ENCODE measurements around the gene STOM. TPM values are rescaled to one million over a fixed set of nuclear protein-coding genes. Genes with fewer than 3 reads are reported as not detected.

The STOM gene
- total and polyA plus RNA-seq, 3 donors from 2014 or later, result 49.7 to 82.3 (median 53.6) TPM

DNA sequence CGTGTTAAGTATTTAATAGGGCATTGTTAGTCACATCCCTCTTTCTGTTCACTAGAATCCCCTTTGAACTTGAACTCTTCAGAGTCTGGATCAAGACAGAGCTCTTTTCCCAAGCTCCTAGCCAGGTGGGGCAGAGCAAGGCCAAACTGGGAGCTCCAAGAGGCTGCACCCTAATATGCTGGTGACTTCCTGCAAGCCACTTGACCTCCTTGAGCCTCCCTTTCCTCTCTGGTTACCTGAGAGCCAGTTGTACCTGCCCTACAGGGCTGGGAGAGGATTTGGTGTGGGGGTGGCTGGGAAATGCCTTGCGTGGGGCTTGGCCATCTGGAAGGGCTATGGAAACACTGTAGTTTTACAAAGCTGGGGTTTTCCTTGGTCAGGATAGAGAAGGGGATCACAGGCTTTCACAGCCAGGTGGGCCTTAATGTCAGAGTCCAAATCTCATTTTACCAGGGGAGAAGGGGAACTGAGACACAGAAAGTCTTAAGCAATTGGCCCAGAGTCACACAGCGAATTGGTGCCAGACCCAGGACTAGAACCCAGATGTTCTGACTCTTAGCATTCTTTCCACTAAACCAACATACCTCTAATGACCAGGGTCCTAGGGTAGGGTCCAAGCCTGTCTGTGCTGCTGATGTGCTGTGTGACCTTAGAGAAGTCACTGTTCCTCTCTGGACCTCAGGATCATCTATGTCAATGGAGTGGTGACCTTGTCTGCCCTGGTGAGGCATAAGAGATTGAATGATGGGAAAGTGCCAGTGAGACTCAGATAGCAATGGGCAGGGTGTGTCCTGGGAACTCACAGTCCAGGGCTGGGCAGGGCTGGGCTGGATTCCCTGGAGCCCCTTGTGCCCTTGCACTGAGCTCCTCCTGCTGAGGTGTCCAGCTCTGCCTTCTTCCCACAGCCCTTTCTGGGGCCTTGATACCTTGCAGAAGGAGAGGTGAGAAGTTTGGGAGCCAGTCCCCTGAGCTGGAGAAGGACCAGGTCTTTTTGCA, 66.3 kb downstream of the STOM start:
- DNase-seq, result no peak
- 83 to 84% methylated on average over 2 to 3 of the region's 3 CpGs for WGBS, 2 donors
- Histone ChIP-seq H3K27me3 (no peaks in the 10 kb centered on the region), H3K9me3 (no peaks in the 10 kb centered on the region), H3K27ac (peak overlapping the region in 1 of 2 donors; percentile 23), H3K36me3 (ENCODE audit: low read depth, missing control alignments) (no peaks in the 10 kb centered on the region), H3K4me3 (no peak overlapping the region), H3K4me1 (peaks cover 22% of the 10 kb centered on the region)
- TF ChIP-seq, protein P1, sequence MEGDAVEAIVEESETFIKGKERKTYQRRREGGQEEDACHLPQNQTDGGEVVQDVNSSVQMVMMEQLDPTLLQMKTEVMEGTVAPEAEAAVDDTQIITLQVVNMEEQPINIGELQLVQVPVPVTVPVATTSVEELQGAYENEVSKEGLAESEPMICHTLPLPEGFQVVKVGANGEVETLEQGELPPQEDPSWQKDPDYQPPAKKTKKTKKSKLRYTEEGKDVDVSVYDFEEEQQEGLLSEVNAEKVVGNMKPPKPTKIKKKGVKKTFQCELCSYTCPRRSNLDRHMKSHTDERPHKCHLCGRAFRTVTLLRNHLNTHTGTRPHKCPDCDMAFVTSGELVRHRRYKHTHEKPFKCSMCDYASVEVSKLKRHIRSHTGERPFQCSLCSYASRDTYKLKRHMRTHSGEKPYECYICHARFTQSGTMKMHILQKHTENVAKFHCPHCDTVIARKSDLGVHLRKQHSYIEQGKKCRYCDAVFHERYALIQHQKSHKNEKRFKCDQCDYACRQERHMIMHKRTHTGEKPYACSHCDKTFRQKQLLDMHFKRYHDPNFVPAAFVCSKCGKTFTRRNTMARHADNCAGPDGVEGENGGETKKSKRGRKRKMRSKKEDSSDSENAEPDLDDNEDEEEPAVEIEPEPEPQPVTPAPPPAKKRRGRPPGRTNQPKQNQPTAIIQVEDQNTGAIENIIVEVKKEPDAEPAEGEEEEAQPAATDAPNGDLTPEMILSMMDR (IDR thresholded peaks at IDR 0.05), result no peak
- no peak for TF ChIP-seq POLR2A (IDR thresholded peaks at IDR 0.05)
- intact Hi-C loops (cut with DNase I; ENCODE audit: low total_unique reads), result no loop called here

DNA sequence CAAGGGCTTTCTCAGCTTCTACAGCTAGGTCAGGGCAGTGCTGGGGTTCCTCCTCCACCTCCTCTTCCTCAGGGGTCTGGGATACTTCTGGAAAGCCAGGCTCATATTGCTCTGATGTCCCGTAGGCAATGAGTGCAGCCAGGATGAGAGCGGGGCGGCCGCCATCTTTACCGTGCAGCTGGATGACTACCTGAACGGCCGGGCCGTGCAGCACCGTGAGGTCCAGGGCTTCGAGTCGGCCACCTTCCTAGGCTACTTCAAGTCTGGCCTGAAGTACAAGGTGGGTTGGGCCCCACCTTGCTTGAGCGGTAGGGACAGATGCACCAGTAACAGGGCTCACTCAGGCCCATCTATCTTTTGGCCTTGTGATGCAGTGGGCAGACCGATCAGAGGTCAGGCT, 67.3 kb downstream of the STOM start:
- peaks cover 32% of the 10 kb centered on the region for H3K4me1 ChIP-seq
- H3K27me3 ChIP-seq, result no peaks in the 10 kb centered on the region
- peak overlapping the region in 1 of 2 donors; percentile 23 for H3K27ac ChIP-seq
- H3K9me3 ChIP-seq, result no peaks in the 10 kb centered on the region
- H3K36me3 ChIP-seq (ENCODE audit: low read depth, missing control alignments), result no peaks in the 10 kb centered on the region
- no peak for TF ChIP-seq POLR2A (IDR thresholded peaks at IDR 0.05)
- TF ChIP-seq, protein P1 (IDR thresholded peaks at IDR 0.05), result no peak
- intact Hi-C loops (cut with DNase I; ENCODE audit: low total_unique reads), result no loop called here
- DNase-seq, result no peak
- H3K4me3 ChIP-seq, result no peak overlapping the region
- WGBS, 2 donors, result 85 to 90% methylated on average over 9 to 13 of the region's 13 CpGs

DNA sequence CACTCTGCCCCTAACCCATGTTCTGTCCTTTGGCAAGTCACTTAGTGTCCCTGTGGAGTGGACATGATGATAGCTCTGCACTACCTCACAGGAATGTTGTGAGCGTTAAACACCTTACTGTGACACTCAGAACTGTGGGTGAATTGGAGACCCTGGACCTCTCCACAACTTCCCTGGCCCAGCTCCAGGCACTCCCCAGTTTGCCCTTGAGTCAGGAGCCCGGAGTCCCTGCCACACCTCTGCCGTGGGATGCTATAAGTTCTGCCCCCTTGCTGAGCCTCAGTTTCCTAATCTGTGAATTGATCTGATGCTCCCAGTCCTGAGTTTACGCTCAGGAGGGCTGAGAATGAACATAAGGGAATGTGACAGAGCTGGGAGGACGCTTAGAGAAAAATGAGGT, 67.7 kb downstream of the STOM start:
- H3K4me3 ChIP-seq, result no peak overlapping the region

DNA sequence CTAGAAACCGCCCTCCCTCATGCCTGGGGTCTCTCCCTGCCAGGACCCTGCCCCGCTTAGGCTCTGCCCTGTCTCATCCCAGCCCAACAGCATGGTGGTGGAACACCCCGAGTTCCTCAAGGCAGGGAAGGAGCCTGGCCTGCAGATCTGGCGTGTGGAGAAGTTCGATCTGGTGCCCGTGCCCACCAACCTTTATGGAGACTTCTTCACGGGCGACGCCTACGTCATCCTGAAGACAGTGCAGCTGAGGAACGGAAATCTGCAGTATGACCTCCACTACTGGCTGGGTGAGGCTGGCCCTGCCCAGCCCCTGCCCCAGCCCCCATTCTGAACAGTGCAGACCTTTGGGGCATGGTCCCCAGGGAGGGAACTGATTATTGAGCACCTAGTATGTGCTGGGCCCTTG, 68.2 kb downstream of the STOM start:
- TF ChIP-seq, protein P1 (IDR thresholded peaks at IDR 0.05), result no peak
- TF ChIP-seq POLR2A (IDR thresholded peaks at IDR 0.05), result no peak
- Histone ChIP-seq H3K27me3 (no peaks in the 10 kb centered on the region), H3K4me3 (no peak overlapping the region), H3K36me3 (ENCODE audit: low read depth, missing control alignments) (no peaks in the 10 kb centered on the region), H3K9me3 (no peaks in the 10 kb centered on the region), H3K27ac (peak overlapping the region in 1 of 2 donors; percentile 87), H3K4me1 (peaks cover 39% of the 10 kb centered on the region)
- intact Hi-C loops (cut with DNase I; ENCODE audit: low total_unique reads), result no loop called here
- WGBS, 2 donors, result 93 to 95% methylated on average over 11 of the region's 11 CpGs
- no peak for DNase-seq

More for the DNA sequence above, 67.7 kb downstream of the STOM start:
- WGBS, 2 donors, result 77 to 91% methylated on average over 3 to 5 of the region's 5 CpGs
- TF ChIP-seq POLR2A (IDR thresholded peaks at IDR 0.05), result no peak
- TF ChIP-seq, protein P1 (IDR thresholded peaks at IDR 0.05), result no peak
- no peaks in the 10 kb centered on the region for H3K27me3 ChIP-seq
- peaks cover 35% of the 10 kb centered on the region for H3K4me1 ChIP-seq
- intact Hi-C loops (cut with DNase I; ENCODE audit: low total_unique reads), result no loop called here
- no peaks in the 10 kb centered on the region for H3K36me3 ChIP-seq (ENCODE audit: low read depth, missing control alignments)
- no peak for DNase-seq
- no peaks in the 10 kb centered on the region for H3K9me3 ChIP-seq
- peak overlapping the region in 1 of 2 donors; percentile 87 for H3K27ac ChIP-seq

All from testis (tissue), 3 donors.